SIG-M5 (cell line): ENCODE measurements around the gene SCN2B.

Source experiments
- DNase-seq: peaks from one replicate; lab custom pipeline; 2025; lab: John Stamatoyannopoulos, UW

Gene SCN2B

DNA sequence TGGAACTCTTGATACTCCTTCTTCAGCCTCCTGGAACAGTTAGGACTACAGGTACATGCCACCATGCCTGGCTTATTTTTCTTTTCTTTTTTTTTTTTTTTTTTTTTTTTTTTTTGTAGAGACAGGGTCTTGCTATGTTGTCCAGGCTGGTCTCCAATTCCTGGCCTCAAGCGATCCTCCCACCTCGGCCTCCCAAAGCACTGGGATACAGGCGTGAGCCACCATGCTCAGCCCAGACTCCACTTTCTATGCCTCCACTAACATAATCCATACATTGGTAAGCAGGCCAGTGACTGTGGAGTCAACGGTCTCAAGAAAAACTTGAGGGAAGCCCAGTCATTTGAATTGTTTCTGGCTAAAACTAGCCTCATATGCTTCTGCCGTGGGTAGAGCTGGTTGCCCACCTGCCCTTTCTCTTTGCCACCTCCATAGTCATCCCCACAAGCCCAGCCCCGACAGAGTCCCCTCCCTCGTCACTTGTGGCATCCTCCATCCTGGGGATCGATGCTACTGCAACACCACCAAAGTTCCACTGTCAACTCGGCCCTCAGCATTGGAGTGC lies 2.4 kb downstream of the SCN2B start:
- no peak for DNase-seq

- no peak for DNase-seq
Measured at GRCh38 chr11:118172356-118172755, 4.1 kb downstream of the SCN2B start.

DNA sequence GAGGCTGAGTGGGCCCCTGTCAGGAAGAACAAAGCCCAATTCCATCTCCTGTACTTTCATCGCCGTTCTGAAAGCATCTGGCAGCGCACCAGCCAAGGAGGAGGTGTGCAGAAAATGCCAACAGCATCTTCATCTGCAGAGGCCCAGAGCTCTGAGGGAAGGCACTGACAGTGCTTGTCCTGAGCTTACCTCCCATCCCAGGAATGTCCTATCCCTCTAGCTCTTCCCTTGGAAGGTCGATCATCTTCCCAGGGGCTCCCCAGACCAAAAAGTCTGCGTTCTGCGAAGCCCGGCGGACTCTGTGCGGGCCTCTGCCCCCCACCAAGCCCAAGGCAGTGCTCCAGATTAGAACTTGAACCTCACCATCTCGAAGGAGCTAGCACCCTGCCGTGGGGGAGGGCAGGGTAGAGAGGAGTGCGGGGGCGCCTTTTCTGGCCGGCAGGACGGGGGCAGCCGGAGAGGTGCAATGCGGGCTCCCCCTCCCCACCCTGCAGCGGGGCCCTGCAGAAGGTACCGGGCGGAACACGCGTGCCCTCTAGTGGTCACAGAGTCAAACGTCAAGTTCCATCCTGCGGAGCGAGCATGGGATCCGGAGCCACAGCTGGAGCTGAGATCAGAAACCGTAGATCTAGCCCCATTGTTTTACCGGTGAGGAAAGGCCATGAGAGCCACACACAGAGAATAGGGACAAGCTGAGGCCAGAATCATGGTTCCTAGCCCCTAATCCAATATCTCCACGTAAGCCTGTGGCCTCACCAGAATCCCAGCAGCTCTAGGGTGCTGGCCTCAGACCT lies 5.0 kb downstream of the SCN2B start:
- no peak for DNase-seq

- no peak for DNase-seq
Measured at GRCh38 chr11:118170882-118171268, 5.6 kb downstream of the SCN2B start.

DNA sequence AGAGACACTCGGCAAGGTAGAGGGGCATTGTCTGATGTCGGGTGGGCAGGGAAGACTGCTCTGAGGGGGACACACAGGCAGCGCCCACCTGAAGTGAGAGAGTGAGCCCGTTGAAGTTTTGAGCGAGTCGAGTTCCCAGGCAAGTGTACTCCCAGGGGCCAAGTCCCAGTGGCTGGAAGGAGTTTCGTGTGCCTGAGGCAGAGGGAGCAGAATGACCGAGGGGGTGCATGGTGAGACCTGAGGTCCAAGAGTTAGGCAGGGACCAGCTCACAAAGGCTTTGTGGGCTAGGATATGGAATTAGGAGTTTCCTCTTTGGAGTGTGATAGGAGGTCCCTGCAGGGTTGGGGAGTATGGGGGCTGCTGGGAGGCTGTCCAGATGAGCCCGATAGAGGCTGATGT lies 6.2 kb downstream of the SCN2B start:
- no peak for DNase-seq

DNA sequence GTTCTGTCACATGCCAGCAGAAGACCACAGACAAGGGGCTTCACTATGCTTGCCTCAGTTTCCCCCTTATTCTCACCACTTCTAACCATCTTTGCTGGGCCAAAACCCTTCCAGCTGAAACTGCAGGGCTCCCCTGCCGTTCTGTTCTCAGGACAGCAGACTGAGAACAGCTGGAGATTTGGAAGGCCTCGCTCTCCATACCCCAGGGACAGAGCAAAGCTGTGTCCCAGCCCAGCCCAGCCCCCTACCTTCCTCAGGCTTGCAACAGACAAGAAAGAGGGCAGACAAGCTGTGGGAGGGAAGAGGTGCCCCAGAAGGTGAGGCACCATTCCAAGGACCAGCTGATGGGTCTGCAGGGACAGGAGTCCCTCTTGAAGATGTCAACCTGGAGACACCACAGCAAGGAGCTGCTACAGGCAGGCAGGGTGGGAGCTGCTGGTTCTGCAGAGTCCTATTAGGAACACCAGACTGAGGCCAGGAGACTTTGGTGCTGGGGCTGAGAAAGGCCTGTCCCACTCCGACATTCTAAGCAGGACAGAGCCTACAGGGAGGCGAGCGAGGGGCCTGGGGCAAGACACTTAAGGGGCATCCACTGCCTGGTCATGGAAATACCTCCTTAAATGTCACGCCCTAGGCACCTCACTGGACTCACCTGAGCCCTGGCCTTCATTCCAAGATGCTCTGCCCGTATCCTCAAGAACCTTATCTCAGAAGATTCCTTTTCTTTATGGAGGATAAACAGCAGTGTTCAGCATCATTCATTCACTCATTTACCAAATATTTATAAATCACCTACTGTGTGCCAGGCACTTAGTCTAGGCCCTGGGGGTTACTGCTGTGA lies 6.9 kb downstream of the SCN2B start:
- DNase-seq: no peak

- no peak for DNase-seq
Measured at GRCh38 chr11:118168751-118169150, 7.7 kb downstream of the SCN2B start.

DNA sequence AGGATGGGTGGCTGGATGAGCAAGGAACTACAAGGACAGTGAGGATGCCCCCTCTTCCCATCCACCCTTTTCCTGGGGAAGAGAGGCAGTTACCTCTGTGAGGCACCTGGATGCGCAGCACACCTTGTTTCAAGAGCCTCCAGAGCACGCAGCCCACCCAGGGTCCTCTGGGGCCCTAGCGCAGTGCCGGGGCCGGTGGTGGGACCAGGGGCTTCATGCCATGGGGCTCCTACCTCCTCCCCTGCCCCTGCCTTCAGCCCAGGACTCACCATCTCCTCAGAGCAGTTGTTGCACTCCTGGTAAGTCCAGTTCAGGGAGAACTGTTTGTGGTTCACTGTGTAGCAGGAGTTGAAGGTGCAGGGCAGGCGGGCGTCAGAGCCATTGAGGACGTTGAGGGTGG lies 8.1 kb downstream of the SCN2B start:
- DNase-seq: no peak

- DNase-seq: no peak
Measured at GRCh38 chr11:118167906-118168305, 8.5 kb downstream of the SCN2B start.

- DNase-seq: no peak
Measured at GRCh38 chr11:118167253-118167652, 9.2 kb downstream of the SCN2B start.

- DNase-seq: no peak
Measured at GRCh38 chr11:118166641-118167040, 9.8 kb downstream of the SCN2B start.

GRCh38 chr11:118164885-118165284 lies 11.6 kb downstream of the SCN2B start:
- DNase-seq: no peak

GRCh38 chr11:118163494-118163893 lies 12.9 kb downstream of the SCN2B start:
- DNase-seq: no peak

- DNase-seq: no peak
Measured at GRCh38 chr11:118162846-118163245, 13.6 kb downstream of the SCN2B start.

GRCh38 chr11:118161786-118162185 lies 14.7 kb downstream of the SCN2B start:
- no peak for DNase-seq

- no peak for DNase-seq
Measured at GRCh38 chr11:118157186-118157895, 19.1 kb downstream of the SCN2B start.

- DNase-seq: no peak
Measured at GRCh38 chr11:118156531-118157185, 19.8 kb downstream of the SCN2B start.

GRCh38 chr11:118155776-118156530 lies 20.5 kb downstream of the SCN2B start:
- DNase-seq: no peak

DNA sequence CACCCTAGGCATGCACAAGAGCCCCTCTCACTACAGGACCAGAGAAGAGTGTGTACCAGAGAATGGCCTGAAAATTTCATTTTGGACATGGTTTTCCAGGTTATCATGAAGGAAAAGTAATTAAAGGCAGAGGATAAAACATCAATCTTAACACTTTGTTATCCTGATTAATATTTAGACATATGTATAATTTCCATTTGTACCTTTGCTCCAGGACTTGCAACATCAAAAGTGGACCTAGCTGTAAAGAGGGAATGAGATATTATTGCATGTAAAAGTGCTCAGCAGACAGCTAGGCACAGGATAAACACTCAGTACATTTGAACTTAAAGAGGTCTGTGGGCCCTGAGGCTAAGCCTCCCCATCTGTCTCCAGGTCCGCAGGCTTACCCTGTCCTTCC lies 21.8 kb downstream of the SCN2B start:
- DNase-seq: no peak

- no peak for DNase-seq
Measured at GRCh38 chr11:118153976-118154375, 22.5 kb downstream of the SCN2B start.

DNA sequence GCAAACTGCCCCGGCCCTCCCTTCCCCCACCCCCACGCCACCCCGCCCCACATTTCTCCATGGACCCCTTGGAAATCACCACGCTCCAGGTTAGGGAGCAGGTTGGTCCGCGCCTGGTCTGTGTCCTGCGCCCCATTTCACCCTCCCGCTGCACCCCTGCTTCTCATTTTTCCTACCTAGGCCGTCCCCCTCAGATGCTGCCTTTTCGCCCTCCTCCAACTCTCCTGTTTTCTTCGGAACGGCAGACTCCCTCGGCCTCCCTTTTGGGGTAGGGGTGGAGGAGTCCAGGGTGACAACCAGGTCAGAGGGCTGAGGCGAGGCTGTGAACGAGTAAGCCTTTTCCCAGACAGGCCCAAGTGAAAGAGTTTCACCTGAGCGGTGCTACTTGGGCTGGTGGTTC lies 22.9 kb downstream of the SCN2B start:
- no peak for DNase-seq
